Fibroblast of lung (primary cell): Measurements from ENCODE around the gene ARHGEF19. TPM values are rescaled to one million over a fixed set of nuclear protein-coding genes. Genes with fewer than 3 reads are reported as not detected.

Experiments used
- DNase-seq, 2 donors: peaks; one replicate each; pipeline versions ENCODE4 v3.0.0 to v3.0.0-alpha.2; 2010; ENCODE audit warnings: low read depth in 2 of 2
- H2AFZ ChIP-seq: 2 replicates; pipeline ENCODE4 v1.5.1; 2012; ENCODE audit warnings: low read length, control low read depth, inconsistent platforms
- H3K27ac ChIP-seq: 2 replicates; pipeline ENCODE4 v1.5.1; 2011; ENCODE audit warnings: low read length, control low read depth; ENCODE audit not compliant: insufficient read depth
- H3K27me3 ChIP-seq: 2 replicates; pipeline ENCODE4 v1.5.1; 2011; ENCODE audit warnings: mild to moderate bottlenecking, low read length; ENCODE audit not compliant: control insufficient read depth, insufficient read depth
- H3K36me3 ChIP-seq: 2 replicates; pipeline ENCODE4 v1.5.1; 2011; ENCODE audit warnings: low read length; ENCODE audit not compliant: control insufficient read depth, insufficient read depth
- H3K4me1 ChIP-seq: 2 replicates; pipeline ENCODE4 v1.5.1; 2011; ENCODE audit warnings: low read length; ENCODE audit not compliant: control insufficient read depth, insufficient read depth; ENCODE audit errors: extremely low read depth
- H3K4me2 ChIP-seq: 2 replicates; pipeline ENCODE4 v1.5.1; 2011; ENCODE audit warnings: low read length, control low read depth; ENCODE audit not compliant: insufficient read depth; ENCODE audit errors: extremely low read depth
- H3K4me3 ChIP-seq, 4 experiments: fragments of 200-600 bp in 1 of 4; sonication (generic) in 1 of 4; replicated peaks in 1 of 4; 2 replicates each; pipeline ENCODE4 v1.5.1; 2011 to 2016; ENCODE audit warnings: low read length in 4 of 4, low read depth in 3 of 4, mild to moderate bottlenecking in 3 of 4, control low read depth in 2 of 4, inconsistent platforms in 1 of 4, mixed read lengths in 1 of 4; ENCODE audit not compliant: insufficient read depth in 1 of 4; ENCODE audit errors: control extremely low read depth in 1 of 4
- H3K79me2 ChIP-seq: 2 replicates; pipeline ENCODE4 v1.5.1; 2012; ENCODE audit warnings: mild to moderate bottlenecking, low read length, inconsistent platforms; ENCODE audit not compliant: control insufficient read depth, insufficient read depth
- H3K9ac ChIP-seq: 2 replicates; pipeline ENCODE4 v1.5.1; 2011; ENCODE audit warnings: mild to moderate bottlenecking, low read length, control low read depth; ENCODE audit not compliant: insufficient read depth
- H3K9me3 ChIP-seq: 2 replicates; pipeline ENCODE4 v1.5.1; 2012; ENCODE audit warnings: low read depth, low read length; ENCODE audit not compliant: control insufficient read depth, insufficient read depth
- H4K20me1 ChIP-seq: 2 replicates; pipeline ENCODE4 v1.5.1; 2011; ENCODE audit warnings: low read length; ENCODE audit not compliant: control insufficient read depth, insufficient read depth; ENCODE audit errors: extremely low read depth
- EZH2 ChIP-seq: IDR thresholded peaks from 2 replicates; pipeline ENCODE4 v1.5.1; 2012; ENCODE audit warnings: low read length, control low read depth, mild to moderate bottlenecking; ENCODE audit errors: missing control alignments
- polyA plus RNA-seq, 2 donors: library from polyadenylated mRNA; depleted of rRNA in 1 of 2; stranded (reverse) in 1 of 2; unstranded in 1 of 2; fragments of >200 nt; gene quantifications; 2 replicates each; pipeline ENCODE4 v1.2.1, GENCODE V29; 2011 to 2012; ENCODE audit warnings: missing spikeins in 1 of 2
- total RNA-seq: library from RNA; depleted of rRNA; stranded (reverse); fragments of >200 nt; gene quantifications from 2 replicates; pipeline ENCODE4 v1.2.1, GENCODE V29; 2014
- TF ChIP-seq, protein P1 (sequence below), 2 donors: IDR thresholded peaks in 1 of 2; conservative IDR thresholded peaks in 1 of 2; 1 replicate in 1 of 2; 2 replicates in 1 of 2; pipeline ENCODE4 v1.5.1; 2011 to 2012; ENCODE audit warnings: low read length in 2 of 2, control low read depth in 1 of 2, inconsistent platforms in 1 of 2, low read depth in 1 of 2, mild to moderate bottlenecking in 1 of 2

Gene ARHGEF19
- total and polyA plus RNA-seq, 2 donors (not counting 1 experiment from before 2014, with no cell fraction given) = 3.3 TPM

DNA sequence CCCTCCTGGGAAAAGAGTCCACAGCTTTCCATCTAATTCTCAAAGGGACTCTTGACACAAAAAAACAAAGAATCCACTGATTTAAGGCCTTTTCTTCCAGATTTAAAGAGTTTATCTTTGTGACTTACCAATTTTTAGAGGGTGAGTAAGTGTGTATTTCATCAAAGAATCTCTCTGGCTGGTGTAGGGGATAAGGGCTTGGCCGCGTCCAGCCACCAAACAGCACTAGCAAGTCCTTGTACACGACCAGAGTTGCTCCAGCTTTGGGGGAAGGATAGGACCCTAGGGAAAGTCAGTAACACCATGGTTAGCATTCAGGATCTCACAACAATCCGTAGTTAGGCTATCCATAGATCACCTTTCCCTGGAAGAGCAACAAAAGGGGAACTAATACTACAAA, 44.0 kb upstream of the ARHGEF19 start:
- Histone ChIP-seq H3K27ac (no peak overlapping the region), H3K9ac (no peak overlapping the region), H3K36me3 (peaks cover 2% of the 10 kb centered on the region), H3K27me3 (no peaks in the 10 kb centered on the region), H2AFZ (no peak overlapping the region), H3K4me1 (peaks cover 2% of the 10 kb centered on the region), H3K4me3 (no peak overlapping the region), H4K20me1 (no peaks in the 10 kb centered on the region), H3K9me3 (no peaks in the 10 kb centered on the region), H3K4me2 (no peak overlapping the region), H3K79me2 (no peaks in the 10 kb centered on the region)
- DNase-seq = no peak
- TF ChIP-seq, protein P1, sequence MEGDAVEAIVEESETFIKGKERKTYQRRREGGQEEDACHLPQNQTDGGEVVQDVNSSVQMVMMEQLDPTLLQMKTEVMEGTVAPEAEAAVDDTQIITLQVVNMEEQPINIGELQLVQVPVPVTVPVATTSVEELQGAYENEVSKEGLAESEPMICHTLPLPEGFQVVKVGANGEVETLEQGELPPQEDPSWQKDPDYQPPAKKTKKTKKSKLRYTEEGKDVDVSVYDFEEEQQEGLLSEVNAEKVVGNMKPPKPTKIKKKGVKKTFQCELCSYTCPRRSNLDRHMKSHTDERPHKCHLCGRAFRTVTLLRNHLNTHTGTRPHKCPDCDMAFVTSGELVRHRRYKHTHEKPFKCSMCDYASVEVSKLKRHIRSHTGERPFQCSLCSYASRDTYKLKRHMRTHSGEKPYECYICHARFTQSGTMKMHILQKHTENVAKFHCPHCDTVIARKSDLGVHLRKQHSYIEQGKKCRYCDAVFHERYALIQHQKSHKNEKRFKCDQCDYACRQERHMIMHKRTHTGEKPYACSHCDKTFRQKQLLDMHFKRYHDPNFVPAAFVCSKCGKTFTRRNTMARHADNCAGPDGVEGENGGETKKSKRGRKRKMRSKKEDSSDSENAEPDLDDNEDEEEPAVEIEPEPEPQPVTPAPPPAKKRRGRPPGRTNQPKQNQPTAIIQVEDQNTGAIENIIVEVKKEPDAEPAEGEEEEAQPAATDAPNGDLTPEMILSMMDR (conservative IDR thresholded peaks at IDR 0.05 in 1 of 2, IDR thresholded peaks at IDR 0.05 in 1 of 2; ENCODE audit: low read depth in 1 of 2, low read length in 2 of 2) = no peak
- no peak for TF ChIP-seq EZH2

DNA sequence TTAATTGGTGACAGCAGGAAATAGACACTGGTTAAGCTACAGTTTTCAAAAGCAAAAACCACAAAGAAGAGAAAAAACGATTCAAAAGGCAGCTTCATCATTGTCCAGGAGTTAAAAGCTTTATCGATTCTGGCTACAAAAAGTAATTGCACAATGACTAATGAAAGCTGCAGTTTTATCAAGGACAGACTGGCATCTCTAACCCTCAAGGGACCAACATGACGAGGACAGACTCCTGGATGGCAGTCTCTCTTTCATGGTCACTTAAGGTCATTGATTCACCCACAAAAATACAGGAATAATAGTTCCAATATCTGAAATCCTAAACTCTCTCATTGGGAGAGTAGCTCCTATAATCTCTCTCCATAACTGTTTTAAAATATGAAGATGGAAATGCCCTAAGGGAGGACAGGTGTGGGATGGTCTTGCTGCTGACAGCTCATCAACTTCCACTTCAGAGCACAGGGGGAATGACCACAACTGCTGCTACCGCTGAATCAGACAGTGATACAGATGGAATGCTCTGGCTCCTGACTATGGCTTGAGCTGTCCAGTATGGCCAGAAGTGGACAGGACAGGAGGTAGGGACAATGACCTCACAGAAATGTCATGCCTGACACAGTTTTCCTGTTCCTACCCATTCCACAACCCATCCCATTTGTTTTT, 41.9 kb upstream of the ARHGEF19 start:
- Histone ChIP-seq H3K79me2 (no peaks in the 10 kb centered on the region), H3K9me3 (no peaks in the 10 kb centered on the region), H2AFZ (no peak overlapping the region), H3K4me1 (peaks cover 6% of the 10 kb centered on the region), H3K9ac (no peak overlapping the region), H3K27me3 (no peaks in the 10 kb centered on the region), H3K4me3 (no peak overlapping the region), H3K4me2 (no peak overlapping the region), H3K36me3 (peaks cover 2% of the 10 kb centered on the region), H3K27ac (no peak overlapping the region), H4K20me1 (no peaks in the 10 kb centered on the region)
- DNase-seq = peak in 1 of 2 donors; percentile 76
- TF ChIP-seq, protein P1 (conservative IDR thresholded peaks at IDR 0.05 in 1 of 2, IDR thresholded peaks at IDR 0.05 in 1 of 2; ENCODE audit: low read depth in 1 of 2, low read length in 2 of 2) = no peak
- no peak for TF ChIP-seq EZH2

DNA sequence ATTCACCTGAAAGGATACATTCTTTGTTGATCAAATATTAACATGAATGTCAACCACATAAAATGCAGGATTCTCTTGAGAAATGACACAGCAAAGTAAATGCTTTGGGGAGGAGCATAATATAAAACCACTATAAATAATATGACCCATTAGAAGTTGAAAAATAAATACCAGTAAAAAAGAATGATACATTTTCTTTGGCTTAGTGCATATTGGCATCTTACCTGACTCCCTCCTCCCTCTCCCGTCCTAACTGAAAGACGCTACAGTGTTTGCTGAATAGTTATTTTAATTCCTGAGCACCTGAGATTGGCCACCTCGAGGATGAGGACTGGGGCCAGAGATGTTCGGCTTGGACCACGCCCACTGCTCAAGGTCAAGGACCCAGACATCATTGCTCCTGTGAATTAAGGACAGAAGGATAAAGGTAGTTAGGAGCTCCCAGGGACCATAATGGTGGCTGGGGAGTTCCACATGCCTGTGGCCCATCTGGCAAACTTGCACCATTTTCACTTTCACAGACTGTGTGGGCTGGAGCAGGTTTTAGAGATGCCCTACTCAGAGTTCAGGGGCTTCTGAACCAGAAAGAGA, 41.0 kb upstream of the ARHGEF19 start:
- Histone ChIP-seq H3K79me2 (no peaks in the 10 kb centered on the region), H4K20me1 (no peaks in the 10 kb centered on the region), H3K4me3 (no peak overlapping the region), H3K27ac (no peak overlapping the region), H3K27me3 (no peaks in the 10 kb centered on the region), H2AFZ (no peak overlapping the region), H3K9me3 (no peaks in the 10 kb centered on the region), H3K4me1 (peaks cover 13% of the 10 kb centered on the region), H3K9ac (no peak overlapping the region), H3K36me3 (peaks cover 2% of the 10 kb centered on the region), H3K4me2 (no peak overlapping the region)
- TF ChIP-seq, protein P1 (conservative IDR thresholded peaks at IDR 0.05 in 1 of 2, IDR thresholded peaks at IDR 0.05 in 1 of 2; ENCODE audit: low read depth in 1 of 2, low read length in 2 of 2) = no peak
- no peak for TF ChIP-seq EZH2
- DNase-seq = no peak
